Measurements from ENCODE around the gene MAN2A1. TPM values are rescaled to one million over a fixed set of nuclear protein-coding genes. Genes with fewer than 3 reads are reported as not detected.

The MAN2A1 gene
- total RNA-seq, 2 experiments from 2014 or later = 23.0 to 28.7 TPM

GRCh38 chr5:109705596-109705995 is 15.9 kb downstream of the MAN2A1 start:
- peaks cover 14% of the 10 kb centered on the region; the same call in 1 of the 2 replicates for H3K79me2 ChIP-seq (ENCODE audit: insufficient read depth, low read depth, low read length)
- no peak overlapping the region for H3K4me2 ChIP-seq (ENCODE audit: low read length)
- H2AFZ ChIP-seq (ENCODE audit: low read length) = no peak overlapping the region
- peaks cover 14% of the 10 kb centered on the region for H4K20me1 ChIP-seq (ENCODE audit: insufficient read depth, low read length)
- no peak overlapping the region for H3K4me3 ChIP-seq (ENCODE audit: low read depth, low read length, poor library complexity, severe bottlenecking)
- no peaks in the 10 kb centered on the region for H3K4me1 ChIP-seq (ENCODE audit: insufficient read depth, low read length, poor library complexity, severe bottlenecking)
- DNase-seq (ENCODE audit: low spot score) = no peak
- no peaks in the 10 kb centered on the region for H3K9me3 ChIP-seq (ENCODE audit: low read length)
- ChIA-PET CTCF (ENCODE audit: unreplicated experiment) (no interaction called here), POLR2A (no interaction called here)
- intact Hi-C loops (cut with micrococcal nuclease; ENCODE audit: unreplicated experiment) = no loop called here
- TF ChIP-seq CTCF (conservative IDR thresholded peaks at IDR 0.05; ENCODE audit: low read length) (no peak), EZH2phosphoT487 (IDR thresholded peaks at IDR 0.05; ENCODE audit: borderline replicate concordance, low read depth, low read length) (no peak)
- H3K27ac ChIP-seq (ENCODE audit: low read depth, low read length, poor library complexity, severe bottlenecking) = no peak overlapping the region
- no peaks in the 10 kb centered on the region for H3K9me2 ChIP-seq (ENCODE audit: insufficient read depth, low read length)
- peaks cover 2% of the 10 kb centered on the region; the same call in 1 of the 2 replicates for H3K36me3 ChIP-seq (ENCODE audit: insufficient read depth, low read length)
- no TSS peak for BruUV-seq (replicated peaks)

- Histone ChIP-seq H4K20me1 (ENCODE audit: insufficient read depth, low read length) (peaks cover 13% of the 10 kb centered on the region), H3K4me3 (ENCODE audit: low read depth, low read length, poor library complexity, severe bottlenecking) (no peak overlapping the region), H3K4me2 (ENCODE audit: low read length) (no peak overlapping the region), H2AFZ (ENCODE audit: low read length) (no peak overlapping the region), H3K27ac (ENCODE audit: low read depth, low read length, poor library complexity, severe bottlenecking) (no peak overlapping the region), H3K79me2 (ENCODE audit: insufficient read depth, low read depth, low read length) (peaks cover 9% of the 10 kb centered on the region; the same call in 1 of the 2 replicates), H3K4me1 (ENCODE audit: insufficient read depth, low read length, poor library complexity, severe bottlenecking) (no peaks in the 10 kb centered on the region), H3K9me2 (ENCODE audit: insufficient read depth, low read length) (no peaks in the 10 kb centered on the region), H3K36me3 (ENCODE audit: insufficient read depth, low read length) (no peaks in the 10 kb centered on the region), H3K9me3 (ENCODE audit: low read length) (no peaks in the 10 kb centered on the region)
- TF ChIP-seq EZH2phosphoT487 (IDR thresholded peaks at IDR 0.05; ENCODE audit: borderline replicate concordance, low read depth, low read length) (no peak), CTCF (conservative IDR thresholded peaks at IDR 0.05; ENCODE audit: low read length) (no peak)
- CTCF ChIA-PET (ENCODE audit: unreplicated experiment) = no interaction called here
- intact Hi-C loops (cut with micrococcal nuclease; ENCODE audit: unreplicated experiment) = no loop called here
- no TSS peak for BruUV-seq (replicated peaks)
- POLR2A ChIA-PET = no interaction called here
- DNase-seq (ENCODE audit: low spot score) = no peak
These were observed 16.4 kb downstream of the MAN2A1 start for GRCh38 chr5:109706095-109706494.

GRCh38 chr5:109707531-109707930 is 17.8 kb downstream of the MAN2A1 start:
- Histone ChIP-seq H3K9me2 (ENCODE audit: insufficient read depth, low read length) (no peaks in the 10 kb centered on the region), H3K79me2 (ENCODE audit: insufficient read depth, low read depth, low read length) (no peaks in the 10 kb centered on the region; the same call in 1 of the 2 replicates), H3K4me1 (ENCODE audit: insufficient read depth, low read length, poor library complexity, severe bottlenecking) (no peaks in the 10 kb centered on the region), H3K36me3 (ENCODE audit: insufficient read depth, low read length) (no peaks in the 10 kb centered on the region), H4K20me1 (ENCODE audit: insufficient read depth, low read length) (peaks cover 8% of the 10 kb centered on the region; the same call in 1 of the 2 replicates), H3K27ac (ENCODE audit: low read depth, low read length, poor library complexity, severe bottlenecking) (no peak overlapping the region), H3K9me3 (ENCODE audit: low read length) (no peaks in the 10 kb centered on the region), H2AFZ (ENCODE audit: low read length) (no peak overlapping the region), H3K4me2 (ENCODE audit: low read length) (no peak overlapping the region), H3K4me3 (ENCODE audit: low read depth, low read length, poor library complexity, severe bottlenecking) (no peak overlapping the region)
- CTCF ChIA-PET (ENCODE audit: unreplicated experiment) = no interaction called here
- no TSS peak for BruUV-seq (replicated peaks)
- DNase-seq (ENCODE audit: low spot score) = no peak
- TF ChIP-seq CTCF (conservative IDR thresholded peaks at IDR 0.05; ENCODE audit: low read length) = no peak
- no peak for TF ChIP-seq EZH2phosphoT487 (IDR thresholded peaks at IDR 0.05; ENCODE audit: borderline replicate concordance, low read depth, low read length)
- POLR2A ChIA-PET = interaction anchor here (2.3 kb wide), 1 partner anchor 12 kb away, joined by 5 read pairs; no protein-coding TSS in a partner anchor
- intact Hi-C loops (cut with micrococcal nuclease; ENCODE audit: unreplicated experiment) = no loop called here
